NCI-H1105 treated with DMSO at 0.1 percent for 48 hours (cell line): ENCODE data around the gene STC2.

Source experiments
- DNase-seq: peaks from one replicate; lab custom pipeline; 2025; lab: John Stamatoyannopoulos, UW

Gene STC2

GRCh38 chr5:173329491-173330337, 1.5 kb upstream of the STC2 start:
- DNase-seq = no peak

- peak; percentile 4 for DNase-seq
These were observed 753 bp upstream of the STC2 start for GRCh38 chr5:173328844-173329490.

GRCh38 chr5:173327084-173327947, 898 bp downstream of the STC2 start:
- no peak for DNase-seq

GRCh38 chr5:173326501-173326960, 1.7 kb downstream of the STC2 start:
- no peak for DNase-seq

- DNase-seq = no peak
These were observed 3.0 kb downstream of the STC2 start for GRCh38 chr5:173325091-173325698.

GRCh38 chr5:173324115-173325001, 3.9 kb downstream of the STC2 start:
- DNase-seq = peak; percentile 82

- no peak for DNase-seq
These were observed 4.5 kb downstream of the STC2 start for GRCh38 chr5:173323799-173324114.

GRCh38 chr5:173323106-173323798, 5.0 kb downstream of the STC2 start:
- no peak for DNase-seq

GRCh38 chr5:173321886-173322285, 6.3 kb downstream of the STC2 start:
- DNase-seq = no peak

- DNase-seq = no peak
These were observed 8.0 kb downstream of the STC2 start for GRCh38 chr5:173320259-173320658.

- no peak for DNase-seq
These were observed 8.6 kb downstream of the STC2 start for GRCh38 chr5:173319646-173320045.

GRCh38 chr5:173318881-173319620, 9.2 kb downstream of the STC2 start:
- DNase-seq = no peak

- no peak for DNase-seq
These were observed 9.9 kb downstream of the STC2 start for GRCh38 chr5:173318330-173318729.

- no peak for DNase-seq
These were observed 10.4 kb downstream of the STC2 start for GRCh38 chr5:173317852-173318251.

- DNase-seq = no peak
These were observed 11.0 kb downstream of the STC2 start for GRCh38 chr5:173317091-173317730.

GRCh38 chr5:173316339-173317020, 11.7 kb downstream of the STC2 start:
- no peak for DNase-seq

- DNase-seq = peak; percentile 62
These were observed 12.5 kb downstream of the STC2 start for GRCh38 chr5:173315495-173316338.
